DND-41 (cell line): ENCODE data around the gene MGAT5B.

Source experiments
- ATAC-seq: fragments of 200-7000 bp; cut with Tn5 transposase; 3 replicates; pipeline ENCODE4 v1.9.1; 2021; ENCODE audit warnings: low read depth; ENCODE audit not compliant: insufficient read depth
- DNase-seq: peaks from one replicate; pipeline ENCODE4 v3.0.0-alpha.2; 2020
- H2AFZ ChIP-seq: 2 replicates; pipeline ENCODE4 v1.6.0; 2012; ENCODE audit warnings: low read depth, low read length
- H3K27ac ChIP-seq: 2 replicates; pipeline ENCODE4 v1.5.1; 2012; ENCODE audit warnings: low read length, inconsistent platforms
- H3K27me3 ChIP-seq: fragments of 200-600 bp; sonication (generic); 2 replicates; pipeline ENCODE4 v1.6.0; 2012; ENCODE audit warnings: low read length, mild to moderate bottlenecking, inconsistent platforms; ENCODE audit not compliant: insufficient read depth, poor library complexity
- H3K36me3 ChIP-seq: 2 replicates; pipeline ENCODE4 v1.5.1; 2012; ENCODE audit warnings: low read length, inconsistent platforms; ENCODE audit not compliant: insufficient read depth
- H3K4me1 ChIP-seq: 2 replicates; pipeline ENCODE4 v1.5.1; 2012; ENCODE audit warnings: mild to moderate bottlenecking, low read length; ENCODE audit not compliant: insufficient read depth
- H3K4me2 ChIP-seq: 2 replicates; pipeline ENCODE4 v1.6.0; 2012; ENCODE audit warnings: mild to moderate bottlenecking, moderate library complexity, low read length, inconsistent platforms; ENCODE audit not compliant: insufficient read depth
- H3K4me3 ChIP-seq, 2 experiments: fragments of 200-600 bp in 1 of 2; shearing (Covaris generic) in 1 of 2; 2 replicates each; pipeline ENCODE4 v1.5.1; 2012 to 2016; ENCODE audit warnings: inconsistent platforms in 2 of 2, low read length in 2 of 2, mild to moderate bottlenecking in 2 of 2, low read depth in 1 of 2, moderate library complexity in 1 of 2
- H3K79me2 ChIP-seq: 2 replicates; pipeline ENCODE4 v1.6.0; 2012; ENCODE audit warnings: low read length, inconsistent platforms; ENCODE audit not compliant: insufficient read depth
- H3K9ac ChIP-seq: 2 replicates; pipeline ENCODE4 v1.6.0; 2012; ENCODE audit warnings: low read depth, mild to moderate bottlenecking, inconsistent platforms, low read length, moderate library complexity
- H3K9me3 ChIP-seq: 2 replicates; pipeline ENCODE4 v1.5.1; 2012; ENCODE audit warnings: low read length, moderate library complexity, mild to moderate bottlenecking, inconsistent platforms; ENCODE audit not compliant: insufficient read depth, severe bottlenecking
- H4K20me1 ChIP-seq: 2 replicates; pipeline ENCODE4 v1.6.0; 2012; ENCODE audit warnings: low read length; ENCODE audit not compliant: insufficient read depth
- EZH2 ChIP-seq: IDR thresholded peaks from 3 replicates; pipeline ENCODE4 v1.6.1; 2012; ENCODE audit warnings: borderline replicate concordance, low read depth, mild to moderate bottlenecking, moderate library complexity, low read length, inconsistent platforms; ENCODE audit not compliant: severe bottlenecking
- TF ChIP-seq, protein P1 (sequence below): IDR thresholded peaks from 2 replicates; pipeline ENCODE4 v1.5.1; 2012; ENCODE audit warnings: borderline replicate concordance, low read length, moderate library complexity, mild to moderate bottlenecking; ENCODE audit not compliant: poor library complexity, severe bottlenecking; ENCODE audit errors: extremely low read depth

The MGAT5B gene

DNA sequence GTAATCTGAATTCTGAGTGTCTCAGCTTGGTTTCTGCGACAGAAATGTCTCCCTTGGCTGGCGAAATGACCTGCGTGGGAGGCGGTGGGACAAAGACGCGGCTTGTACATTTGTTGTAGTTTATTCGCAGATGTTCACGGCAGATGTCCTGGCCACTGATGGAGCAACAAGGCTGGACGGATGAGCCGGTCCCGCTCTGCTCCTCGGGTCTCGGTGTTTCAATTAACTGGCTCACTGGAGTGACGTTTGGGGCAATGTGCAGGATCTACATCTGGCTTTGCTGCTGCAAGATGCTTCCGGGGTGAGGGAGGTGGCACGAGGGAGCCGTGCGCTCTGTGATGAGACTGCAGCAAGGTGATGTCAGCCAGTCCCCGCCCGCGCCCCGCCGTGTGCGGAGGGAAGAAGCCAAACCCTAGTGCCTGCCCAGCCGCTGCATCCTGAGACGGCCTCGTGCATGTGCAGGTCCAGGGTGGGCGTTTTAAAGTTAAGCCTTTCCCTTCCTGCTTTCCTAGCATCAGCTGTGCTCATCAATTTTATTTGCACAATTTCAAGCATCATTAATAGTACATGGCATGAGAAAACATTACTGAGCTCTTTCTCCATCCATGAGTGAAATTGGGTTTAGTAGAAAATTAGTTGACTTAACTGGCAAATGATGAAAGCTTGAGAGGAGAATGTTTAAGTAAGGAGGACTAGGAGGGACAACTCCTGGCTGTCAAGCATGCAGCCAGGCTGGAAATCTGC is 44.4 kb downstream of the MGAT5B start:
- Histone ChIP-seq H3K79me2 (no peaks in the 10 kb centered on the region), H3K9ac (no peak overlapping the region), H4K20me1 (peaks cover 26% of the 10 kb centered on the region), H3K27me3 (no peaks in the 10 kb centered on the region), H2AFZ (no peak overlapping the region), H3K36me3 (no peaks in the 10 kb centered on the region), H3K4me2 (no peak overlapping the region), H3K27ac (no peak overlapping the region), H3K4me3 (no peak overlapping the region), H3K9me3 (no peaks in the 10 kb centered on the region), H3K4me1 (no peaks in the 10 kb centered on the region)
- TF ChIP-seq EZH2 = no peak
- TF ChIP-seq, protein P1, sequence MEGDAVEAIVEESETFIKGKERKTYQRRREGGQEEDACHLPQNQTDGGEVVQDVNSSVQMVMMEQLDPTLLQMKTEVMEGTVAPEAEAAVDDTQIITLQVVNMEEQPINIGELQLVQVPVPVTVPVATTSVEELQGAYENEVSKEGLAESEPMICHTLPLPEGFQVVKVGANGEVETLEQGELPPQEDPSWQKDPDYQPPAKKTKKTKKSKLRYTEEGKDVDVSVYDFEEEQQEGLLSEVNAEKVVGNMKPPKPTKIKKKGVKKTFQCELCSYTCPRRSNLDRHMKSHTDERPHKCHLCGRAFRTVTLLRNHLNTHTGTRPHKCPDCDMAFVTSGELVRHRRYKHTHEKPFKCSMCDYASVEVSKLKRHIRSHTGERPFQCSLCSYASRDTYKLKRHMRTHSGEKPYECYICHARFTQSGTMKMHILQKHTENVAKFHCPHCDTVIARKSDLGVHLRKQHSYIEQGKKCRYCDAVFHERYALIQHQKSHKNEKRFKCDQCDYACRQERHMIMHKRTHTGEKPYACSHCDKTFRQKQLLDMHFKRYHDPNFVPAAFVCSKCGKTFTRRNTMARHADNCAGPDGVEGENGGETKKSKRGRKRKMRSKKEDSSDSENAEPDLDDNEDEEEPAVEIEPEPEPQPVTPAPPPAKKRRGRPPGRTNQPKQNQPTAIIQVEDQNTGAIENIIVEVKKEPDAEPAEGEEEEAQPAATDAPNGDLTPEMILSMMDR = no peak
- ATAC-seq = no peak
- no peak for DNase-seq

DNA sequence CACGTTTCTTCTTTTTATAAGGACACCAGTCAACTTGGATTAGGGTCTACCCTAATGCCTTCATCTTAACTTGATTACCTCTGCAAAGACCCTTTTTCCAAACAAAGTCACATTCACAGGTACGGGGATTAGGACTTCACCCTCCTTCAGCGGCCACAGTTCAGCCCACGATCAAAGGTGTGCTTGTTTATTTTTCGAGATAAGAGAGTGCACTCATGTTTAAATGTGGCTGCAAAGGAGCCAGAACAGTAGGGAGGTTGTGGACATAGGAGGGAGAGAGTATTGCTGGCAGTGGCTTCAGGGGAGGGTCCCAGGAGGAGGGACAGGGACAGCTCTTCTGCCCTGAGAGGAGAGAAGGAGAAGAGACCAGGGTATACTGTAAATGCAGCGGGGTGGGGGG is 46.7 kb downstream of the MGAT5B start:
- Histone ChIP-seq H3K79me2 (no peaks in the 10 kb centered on the region), H2AFZ (no peak overlapping the region), H4K20me1 (peaks cover 18% of the 10 kb centered on the region), H3K4me2 (no peak overlapping the region), H3K36me3 (no peaks in the 10 kb centered on the region), H3K27ac (no peak overlapping the region), H3K9me3 (no peaks in the 10 kb centered on the region), H3K9ac (no peak overlapping the region), H3K4me1 (no peaks in the 10 kb centered on the region), H3K27me3 (no peaks in the 10 kb centered on the region), H3K4me3 (no peak overlapping the region)
- no peak for ATAC-seq
- TF ChIP-seq, protein P1 = no peak
- TF ChIP-seq EZH2 = no peak
- DNase-seq = no peak

DNA sequence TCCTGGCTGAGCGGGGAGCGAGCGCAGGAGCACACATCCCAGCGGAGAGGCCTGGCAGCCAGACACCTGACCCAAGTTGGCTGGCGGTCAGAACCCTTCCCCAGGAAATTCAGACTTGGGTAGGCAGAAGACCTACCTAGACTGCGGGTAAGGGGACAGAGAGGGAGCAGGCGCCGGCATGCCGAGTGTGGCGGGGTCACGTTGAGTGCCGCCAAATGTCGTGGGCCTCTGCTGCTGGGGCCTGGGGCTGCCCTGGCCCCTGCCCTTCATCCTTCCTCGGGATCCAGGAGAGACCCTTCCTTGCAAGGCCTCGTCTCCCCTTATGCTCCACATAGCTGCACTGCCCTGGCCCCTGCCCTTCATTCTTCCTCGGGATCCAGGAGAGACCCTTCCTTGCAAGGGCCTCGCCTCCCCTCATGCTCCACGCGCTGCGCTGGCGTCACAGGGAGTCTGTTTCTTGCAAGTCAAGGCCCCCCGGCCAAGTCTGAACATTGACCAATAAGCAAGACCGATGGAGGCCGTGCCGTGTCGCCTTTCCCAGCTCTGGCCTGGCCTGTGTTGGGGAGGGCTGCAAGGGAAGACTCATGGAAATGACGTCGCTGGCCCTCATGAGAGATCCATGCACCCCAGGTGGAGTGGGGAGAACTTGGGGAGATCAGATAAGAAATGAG is 47.8 kb downstream of the MGAT5B start:
- TF ChIP-seq, protein P1 = no peak
- no peak for TF ChIP-seq EZH2
- Histone ChIP-seq H3K9me3 (no peaks in the 10 kb centered on the region), H3K4me3 (no peak overlapping the region), H4K20me1 (peaks cover 14% of the 10 kb centered on the region), H3K27me3 (no peaks in the 10 kb centered on the region), H3K27ac (no peak overlapping the region), H3K9ac (no peak overlapping the region), H3K4me1 (no peaks in the 10 kb centered on the region), H3K36me3 (no peaks in the 10 kb centered on the region), H2AFZ (no peak overlapping the region), H3K79me2 (no peaks in the 10 kb centered on the region), H3K4me2 (no peak overlapping the region)
- ATAC-seq (no peak), DNase-seq (no peak)
